Parathyroid adenoma (tissue), 2 donors: ENCODE results near the gene ZDHHC5.
A peak's percentile ranks its signal among the peaks of the same experiment; 100 is the strongest.

ENCODE experiments used
- H2AFZ ChIP-seq: fragments of 300-600 bp; sonication (generic); one replicate; pipeline ENCODE4 v1.7.0; 2017; ENCODE audit warnings: antibody characterized with exemption, mild to moderate bottlenecking
- H3K27ac ChIP-seq: fragments of 300-600 bp; sonication (generic); one replicate; pipeline ENCODE4 v1.7.0; 2017
- H3K27me3 ChIP-seq: fragments of 300-600 bp; sonication (generic); one replicate; pipeline ENCODE4 v1.7.0; 2017; ENCODE audit warnings: low read length; ENCODE audit not compliant: control insufficient read depth, insufficient read depth
- H3K36me3 ChIP-seq: fragments of 300-600 bp; sonication (generic); one replicate; pipeline ENCODE4 v1.7.0; 2017; ENCODE audit warnings: low read length; ENCODE audit not compliant: control insufficient read depth, insufficient read depth
- H3K4me1 ChIP-seq: fragments of 300-600 bp; sonication (generic); one replicate; pipeline ENCODE4 v1.7.0; 2017; ENCODE audit warnings: control low read depth
- H3K4me2 ChIP-seq: fragments of 300-600 bp; sonication (generic); one replicate; pipeline ENCODE4 v1.7.0; 2017; ENCODE audit warnings: low read length
- H3K4me3 ChIP-seq: fragments of 300-600 bp; sonication (generic); one replicate; pipeline ENCODE4 v1.7.0; 2017; ENCODE audit warnings: low read depth, low read length
- H3K79me2 ChIP-seq: fragments of 300-600 bp; sonication (generic); one replicate; pipeline ENCODE4 v1.7.0; 2017; ENCODE audit warnings: control low read depth
- H3K9ac ChIP-seq: fragments of 300-600 bp; sonication (generic); one replicate; pipeline ENCODE4 v1.7.0; 2017; ENCODE audit warnings: mild to moderate bottlenecking
- H3K9me3 ChIP-seq: fragments of 300-600 bp; sonication (generic); one replicate; pipeline ENCODE4 v1.7.0; 2017; ENCODE audit warnings: low read length; ENCODE audit not compliant: control insufficient read depth
- CTCF ChIP-seq: fragments of 300-600 bp; sonication (generic); IDR thresholded peaks from one replicate; pipeline ENCODE4 v1.7.0; 2017; ENCODE audit warnings: antibody characterized with exemption, mild to moderate bottlenecking
- donor health status: primary hyperparathyroidism.

ZDHHC5 gene

GRCh38 chr11:57667736-57668433 lies at the start of gene ZDHHC5:
ZDHHC5 (plus strand) TSS chr11:57668114; CDS start chr11:57673091, 4,977 bp downstream.
- peak within 1 kb of the TSS; percentile 86 for H3K4me2 ChIP-seq
- peak within 1 kb of the TSS; percentile 72 for H3K9ac ChIP-seq
- H3K79me2 ChIP-seq, result peaks cover 10% of the 10 kb centered on the region
- H3K36me3 ChIP-seq, result no peaks in the 10 kb centered on the region
- no peaks in the 10 kb centered on the region for H3K9me3 ChIP-seq
- H3K4me1 ChIP-seq, result peaks cover 2% of the 10 kb centered on the region
- peak within 1 kb of the TSS; percentile 83 for H3K4me3 ChIP-seq
- peak; percentile 29 for TF ChIP-seq CTCF
- peak within 1 kb of the TSS; percentile 91 for H2AFZ ChIP-seq
- H3K27me3 ChIP-seq, result no peaks in the 10 kb centered on the region
- H3K27ac ChIP-seq, result peak within 1 kb of the TSS; percentile 99

- Histone ChIP-seq H3K27me3 (no peaks in the 10 kb centered on the region), H3K4me1 (no peaks in the 10 kb centered on the region), H3K27ac (no peak overlapping the region), H3K9me3 (no peaks in the 10 kb centered on the region), H3K4me3 (no peak overlapping the region), H3K9ac (no peak overlapping the region), H3K36me3 (no peaks in the 10 kb centered on the region), H3K79me2 (no peaks in the 10 kb centered on the region), H3K4me2 (no peak overlapping the region), H2AFZ (no peak overlapping the region)
- no peak for TF ChIP-seq CTCF
Observed at GRCh38 chr11:57618438-57618837, 49.5 kb upstream of the ZDHHC5 start.

GRCh38 chr11:57619331-57619730 lies 48.6 kb upstream of the ZDHHC5 start:
- Histone ChIP-seq H3K79me2 (no peaks in the 10 kb centered on the region), H3K9ac (no peak overlapping the region), H3K9me3 (no peaks in the 10 kb centered on the region), H3K4me2 (no peak overlapping the region), H3K27me3 (no peaks in the 10 kb centered on the region), H3K36me3 (no peaks in the 10 kb centered on the region), H3K4me1 (no peaks in the 10 kb centered on the region), H3K27ac (no peak overlapping the region), H3K4me3 (no peak overlapping the region), H2AFZ (no peak overlapping the region)
- no peak for TF ChIP-seq CTCF

GRCh38 chr11:57620467-57620866 lies 47.4 kb upstream of the ZDHHC5 start:
- H3K4me1 ChIP-seq, result no peaks in the 10 kb centered on the region
- no peak overlapping the region for H3K9ac ChIP-seq
- no peak overlapping the region for H2AFZ ChIP-seq
- H3K27me3 ChIP-seq, result no peaks in the 10 kb centered on the region
- no peaks in the 10 kb centered on the region for H3K79me2 ChIP-seq
- H3K4me3 ChIP-seq, result no peak overlapping the region
- no peaks in the 10 kb centered on the region for H3K9me3 ChIP-seq
- TF ChIP-seq CTCF, result no peak
- H3K27ac ChIP-seq, result no peak overlapping the region
- H3K4me2 ChIP-seq, result no peak overlapping the region
- H3K36me3 ChIP-seq, result no peaks in the 10 kb centered on the region

GRCh38 chr11:57622263-57622662 lies 45.7 kb upstream of the ZDHHC5 start:
- Histone ChIP-seq H3K9ac (no peak overlapping the region), H3K9me3 (no peaks in the 10 kb centered on the region), H3K4me2 (no peak overlapping the region), H3K4me3 (no peak overlapping the region), H3K4me1 (no peaks in the 10 kb centered on the region), H3K79me2 (no peaks in the 10 kb centered on the region), H3K27ac (no peak overlapping the region), H2AFZ (no peak overlapping the region), H3K27me3 (no peaks in the 10 kb centered on the region), H3K36me3 (no peaks in the 10 kb centered on the region)
- no peak for TF ChIP-seq CTCF
